Measurements from ENCODE around the gene HNRNPA2B1. TPM values are rescaled to one million over a fixed set of nuclear protein-coding genes. Genes with fewer than 3 reads are reported as not detected.

HNRNPA2B1 gene
- total and polyA plus RNA-seq, 2 of the 4 experiments (the other 2 are of a cell fraction) = 49.3 to 515 TPM

DNA sequence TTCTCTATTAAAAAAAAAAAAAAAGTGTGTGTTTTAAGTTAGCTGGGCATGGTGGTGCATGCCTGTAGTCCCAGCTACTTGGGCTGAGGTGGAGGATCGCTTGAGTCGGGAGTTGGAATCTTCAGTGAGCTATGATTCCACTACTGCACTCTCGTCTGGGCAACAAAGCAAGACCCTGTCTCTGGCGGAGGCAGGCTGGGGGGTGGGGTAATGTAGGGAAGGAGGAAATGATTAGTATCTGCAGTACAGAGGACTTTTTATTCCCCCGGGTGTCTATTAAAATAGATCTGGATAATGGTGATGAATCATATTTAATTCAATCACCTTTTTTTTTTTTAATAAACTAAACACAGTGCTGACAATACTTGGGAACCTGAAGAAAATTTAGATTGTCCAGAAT is 7.5 kb upstream of the HNRNPA2B1 start:
- intact Hi-C loops (cut with micrococcal nuclease) (loop anchor here (10.0 kb wide), 1 partner anchor 353 kb away; no protein-coding TSS in a partner anchor), in situ Hi-C loops (cut with MboI; ENCODE audit: low sequenced_read_pairs) (loop anchor here (10.0 to 25.0 kb wide), 3 partner anchors 353 to 654 kb away; partner anchors contain the start of gene SKAP2), dilution Hi-C loops (cut with HindIII; ENCODE audit: low sequenced_read_pairs, unreplicated experiment) (no loop called here)
- no peak overlapping the region for H4K91ac ChIP-seq (ENCODE audit: insufficient read depth, low read depth, low read length)
- H3K23ac ChIP-seq (ENCODE audit: low read depth, low read length) = no peak overlapping the region
- no peak overlapping the region for H3K4me2 ChIP-seq (ENCODE audit: low read depth, low read length)
- H3K27me3 ChIP-seq (ENCODE audit: control insufficient read depth, insufficient read depth, low read length) = no peaks in the 10 kb centered on the region
- H3K27ac ChIP-seq (ENCODE audit: insufficient read depth, low read length) = no peak overlapping the region
- H3K56ac ChIP-seq (ENCODE audit: extremely low read depth, insufficient read depth, low read length) = no peak overlapping the region
- ATAC-seq (ENCODE audit: low read depth) (no peak), DNase-seq (no peak)
- no peak overlapping the region for H2BK5ac ChIP-seq (ENCODE audit: low read depth, low read length, poor library complexity, severe bottlenecking)
- no peak overlapping the region for H3K18ac ChIP-seq (ENCODE audit: low read depth, low read length)
- H3K36me3 ChIP-seq (ENCODE audit: control insufficient read depth, insufficient read depth, low read length) = peaks cover 41% of the 10 kb centered on the region
- H3K9me1 ChIP-seq (ENCODE audit: insufficient read depth, low read length) = no peaks in the 10 kb centered on the region; the same call in 1 of the 2 replicates
- peaks cover 32% of the 10 kb centered on the region for H4K20me1 ChIP-seq (ENCODE audit: insufficient read depth, low read length)
- H4K5ac ChIP-seq (ENCODE audit: low read depth, low read length) = no peak overlapping the region
- H3K4me1 ChIP-seq (ENCODE audit: control insufficient read depth, insufficient read depth, low read length) = no peaks in the 10 kb centered on the region
- H3K14ac ChIP-seq (replicated peaks; ENCODE audit: low read depth, low read length) = no peak overlapping the region
- POLR2A ChIA-PET (ENCODE audit: unreplicated experiment) = no interaction called here
- no peaks in the 10 kb centered on the region for H3K9me3 ChIP-seq (ENCODE audit: control insufficient read depth, insufficient read depth, low read length)
- no peak overlapping the region for H4K8ac ChIP-seq (ENCODE audit: low read depth in 2 of 2, low read length in 2 of 2)
- no peak overlapping the region for H3K4me3 ChIP-seq (ENCODE audit: insufficient read depth, low read depth, low read length)
- H2BK20ac ChIP-seq (ENCODE audit: low read depth, low read length) = no peak overlapping the region
- TF ChIP-seq RCOR1 (IDR thresholded peaks at IDR 0.05; ENCODE audit: insufficient replicate concordance, low read length) (no peak), RFX5 (IDR thresholded peaks at IDR 0.05; ENCODE audit: low read depth, low read length) (no peak), BHLHE40 (IDR thresholded peaks at IDR 0.05; ENCODE audit: low read depth, low read length) (no peak), CTCF (conservative IDR thresholded peaks at IDR 0.05; ENCODE audit: low read depth, low read length) (no peak), MAZ (IDR thresholded peaks at IDR 0.05; ENCODE audit: borderline replicate concordance, low read depth, low read length) (no peak), CHD1 (IDR thresholded peaks at IDR 0.05; ENCODE audit: low read depth, low read length) (no peak), ELK1 (IDR thresholded peaks at IDR 0.05; ENCODE audit: borderline replicate concordance, low read depth, low read length) (no peak), NFE2L2 (IDR thresholded peaks at IDR 0.05; ENCODE audit: low read depth, low read length) (no peak)
- H3K79me1 ChIP-seq (ENCODE audit: low read depth in 1 of 2, low read length in 2 of 2) = peaks cover 14 to 19% of the 10 kb centered on the region in 2 experiments; a peak in 3 of 4 replicates
- no peak overlapping the region for H3K4ac ChIP-seq (ENCODE audit: low read depth, low read length)
- WGBS, 2 experiments (ENCODE audit: extremely low coverage in 2 of 2, insufficient read length in 1 of 2) = no CpG with 5 or more reads among the region's 5 CpGs
- no peak overlapping the region for H2AFZ ChIP-seq (replicated peaks; ENCODE audit: low read length, poor library complexity)
- CTCF ChIA-PET = interaction anchor here (0.6 kb wide), 1 partner anchor 113 kb away, joined by 3 read pairs; no protein-coding TSS in a partner anchor
- no peak overlapping the region for H3K9ac ChIP-seq (ENCODE audit: low read depth, low read length)
- no peak overlapping the region for H2BK15ac ChIP-seq (ENCODE audit: low read depth, low read length)
- no peak overlapping the region for H2BK120ac ChIP-seq (ENCODE audit: low read depth, low read length)
- BruUV-seq (replicated peaks) = no TSS peak
- no peak overlapping the region for H2AK9ac ChIP-seq (replicated peaks; ENCODE audit: low read depth, low read length, poor library complexity)
- H2AK5ac ChIP-seq (ENCODE audit: low read depth, low read length) = no peak overlapping the region

Data from IMR-90 (cell line).